H1 (cell line): ENCODE measurements around the gene NRAS. TPM values are rescaled to one million over a fixed set of nuclear protein-coding genes. Genes with fewer than 3 reads are reported as not detected.

Experiments
- CTCF ChIA-PET: fragments of 300-600 bp; sonication (Branson Sonifier 250); formaldehyde crosslinking; loops from one replicate; lab custom pipeline; 2021; ENCODE audit not compliant: partially characterized antibody; lab: Charles Lee
- POLR2A ChIA-PET: fragments of 300-600 bp; sonication (Branson Sonifier 250); formaldehyde crosslinking; loops from one replicate; lab custom pipeline; 2021; ENCODE audit warnings: inconsistent platforms; ENCODE audit not compliant: partially characterized antibody; lab: Charles Lee
- DNase-seq, 2 experiments: peaks; one replicate each; pipeline versions ENCODE4 v3.0.0 to v3.0.0-alpha.2; 2010 to 2022; ENCODE audit warnings: low spot score in 2 of 2, low read depth in 1 of 2, mixed read lengths in 1 of 2
- FAIRE-seq: peaks from 2 replicates; lab custom pipeline; 2011; peaks lifted over from hg19 to GRCh38; lab: Jason Lieb, UNC
- H2AFZ ChIP-seq: 2 replicates; pipeline ENCODE4 v1.8.1; 2012; ENCODE audit warnings: low read length, inconsistent platforms
- H2AK5ac ChIP-seq: 2 replicates; pipeline ENCODE4 v1.6.1; 2013; ENCODE audit warnings: low read depth, low read length
- H2BK120ac ChIP-seq: replicated peaks from 2 replicates; pipeline ENCODE3; 2013; ENCODE audit warnings: low read depth, low read length, inconsistent platforms
- H2BK12ac ChIP-seq: 2 replicates; pipeline ENCODE4 v1.6.1; 2013; ENCODE audit warnings: low read depth, low read length
- H2BK15ac ChIP-seq: 2 replicates; pipeline ENCODE4 v1.6.1; 2013; ENCODE audit warnings: low read length
- H2BK20ac ChIP-seq: 2 replicates; pipeline ENCODE4 v1.6.1; 2013; ENCODE audit warnings: low read length
- H2BK5ac ChIP-seq: 2 replicates; pipeline ENCODE4 v1.6.1; 2013; ENCODE audit warnings: low read depth, low read length
- H3K14ac ChIP-seq: 2 replicates; pipeline ENCODE4 v1.6.1; 2013; ENCODE audit warnings: inconsistent platforms; ENCODE audit not compliant: insufficient read length
- H3K18ac ChIP-seq: 2 replicates; pipeline ENCODE4 v1.6.1; 2013; ENCODE audit warnings: low read length; ENCODE audit errors: extremely low read depth
- H3K23ac ChIP-seq: 2 replicates; pipeline ENCODE4 v1.6.1; 2013; ENCODE audit warnings: inconsistent platforms; ENCODE audit not compliant: insufficient read length
- H3K23me2 ChIP-seq: 2 replicates; pipeline ENCODE4 v1.6.1; 2013; ENCODE audit warnings: low read depth, low read length
- H3K27ac ChIP-seq: 2 replicates; pipeline ENCODE4 v1.6.1; 2011; ENCODE audit warnings: low read depth, low read length, inconsistent platforms
- H3K27me3 ChIP-seq, 4 experiments: replicated peaks in 1 of 4; 1 replicate in 1 of 4; 2 replicates in 3 of 4; pipeline versions ENCODE4 v1.6.1 to v1.8.1; 2011 to 2013; ENCODE audit warnings: low read length in 3 of 4, mild to moderate bottlenecking in 3 of 4, inconsistent platforms in 2 of 4, mixed read lengths in 2 of 4, moderate library complexity in 1 of 4; ENCODE audit not compliant: control insufficient read depth in 3 of 4, insufficient read depth in 3 of 4; ENCODE audit errors: extremely low read depth in 1 of 4
- H3K36me3 ChIP-seq, 4 experiments: 2 replicates each; pipeline versions ENCODE4 v1.6.1 to v1.8.1; 2011 to 2013; ENCODE audit warnings: mild to moderate bottlenecking in 4 of 4, low read length in 3 of 4, moderate library complexity in 2 of 4, control low read depth in 1 of 4, inconsistent platforms in 1 of 4; ENCODE audit not compliant: insufficient read depth in 4 of 4, control insufficient read depth in 2 of 4
- H3K4ac ChIP-seq: replicated peaks from 2 replicates; pipeline ENCODE3; 2013; ENCODE audit warnings: low read length, low read depth, mixed read lengths, inconsistent platforms; ENCODE audit not compliant: insufficient read length
- H3K4me1 ChIP-seq, 4 experiments: replicated peaks in 1 of 4; 1 replicate in 1 of 4; 2 replicates in 3 of 4; pipeline versions ENCODE4 v1.6.1 to v1.8.1; 2011 to 2013; ENCODE audit warnings: low read length in 3 of 4, inconsistent platforms in 2 of 4, mixed read lengths in 1 of 4; ENCODE audit not compliant: insufficient read depth in 4 of 4, control insufficient read depth in 3 of 4
- H3K4me2 ChIP-seq, 2 experiments: 2 replicates each; pipeline versions ENCODE4 v1.6.1 to v1.8.1; 2011 to 2013; ENCODE audit warnings: low read depth in 2 of 2, low read length in 2 of 2, control low read depth in 1 of 2, inconsistent platforms in 1 of 2, mild to moderate bottlenecking in 1 of 2; ENCODE audit not compliant: insufficient read depth in 1 of 2
- H3K4me3 ChIP-seq, 4 experiments: fragments of 200-600, 300-600 bp in 1 of 4; sonication (generic), shearing (Covaris generic), sonication (Bioruptor Twin) in 1 of 4; 2 replicates each; pipeline versions ENCODE4 v1.5.1 to v1.8.1; 2011 to 2016; ENCODE audit warnings: low read length in 4 of 4, low read depth in 3 of 4, control low read depth in 2 of 4, inconsistent platforms in 2 of 4, mild to moderate bottlenecking in 2 of 4, mixed read lengths in 1 of 4, moderate library complexity in 1 of 4; ENCODE audit not compliant: insufficient read depth in 2 of 4; ENCODE audit errors: extremely low read depth in 1 of 4
- H3K56ac ChIP-seq: replicated peaks from 2 replicates; pipeline ENCODE3; 2013; ENCODE audit warnings: low read depth, mild to moderate bottlenecking, mixed read lengths, low read length, inconsistent platforms; ENCODE audit not compliant: insufficient read length
- H3K79me1 ChIP-seq: 2 replicates; pipeline ENCODE4 v1.6.1; 2013; ENCODE audit warnings: low read depth, low read length, control low read depth
- H3K79me2 ChIP-seq, 2 experiments: 2 replicates each; pipeline versions ENCODE4 v1.6.1 to v1.8.1; 2012 to 2013; ENCODE audit warnings: low read length in 2 of 2, mild to moderate bottlenecking in 2 of 2, inconsistent platforms in 1 of 2; ENCODE audit not compliant: insufficient read depth in 2 of 2, control insufficient read depth in 1 of 2
- H3K9ac ChIP-seq, 4 experiments: replicated peaks in 1 of 4; 1 replicate in 1 of 4; 2 replicates in 3 of 4; pipeline versions ENCODE4 v1.6.1 to v1.8.1; 2011 to 2013; ENCODE audit warnings: low read depth in 3 of 4, low read length in 3 of 4, control low read depth in 2 of 4, mild to moderate bottlenecking in 2 of 4, moderate library complexity in 2 of 4, inconsistent platforms in 1 of 4; ENCODE audit errors: extremely low read depth in 1 of 4
- H3K9me3 ChIP-seq, 2 experiments: 2 replicates each; pipeline versions ENCODE4 v1.6.1 to v1.8.1; 2012 to 2013; ENCODE audit warnings: mild to moderate bottlenecking in 2 of 2, moderate library complexity in 2 of 2, control low read depth in 1 of 2, inconsistent platforms in 1 of 2, low read depth in 1 of 2, low read length in 1 of 2, mixed read lengths in 1 of 2; ENCODE audit not compliant: insufficient read depth in 2 of 2
- H4K20me1 ChIP-seq, 2 experiments: replicated peaks in 1 of 2; 2 replicates each; pipeline versions ENCODE3 to v1.8.1; 2011 to 2013; ENCODE audit warnings: inconsistent platforms in 2 of 2, low read length in 2 of 2, mild to moderate bottlenecking in 1 of 2; ENCODE audit not compliant: insufficient read depth in 2 of 2, control insufficient read depth in 1 of 2
- H4K5ac ChIP-seq: 2 replicates; pipeline ENCODE4 v1.6.1; 2013; ENCODE audit warnings: low read length, low read depth, mixed read lengths, inconsistent platforms; ENCODE audit not compliant: insufficient read length
- H4K8ac ChIP-seq: 2 replicates; pipeline ENCODE4 v1.8.0; 2013; ENCODE audit warnings: mild to moderate bottlenecking, moderate library complexity, low read length, inconsistent platforms; ENCODE audit not compliant: insufficient read depth; ENCODE audit errors: extremely low read depth
- H4K91ac ChIP-seq: replicated peaks from 2 replicates; pipeline ENCODE3; 2013; ENCODE audit warnings: low read length, mixed read lengths, inconsistent platforms; ENCODE audit not compliant: insufficient read length
- BRCA1 ChIP-seq: IDR thresholded peaks from 2 replicates; pipeline ENCODE4 v1.6.1; 2012; ENCODE audit warnings: low read depth, low read length, improper control_type of control experiment
- CHD2 ChIP-seq: IDR thresholded peaks from 2 replicates; pipeline ENCODE4 v1.6.1; 2012; ENCODE audit warnings: low read length, improper control_type of control experiment
- EZH2 ChIP-seq: fragments of 200-600 bp; sonication (generic); IDR thresholded peaks from 2 replicates; pipeline ENCODE4 v1.7.1; 2012; ENCODE audit warnings: low read depth, mild to moderate bottlenecking, moderate library complexity, low read length, inconsistent platforms; ENCODE audit not compliant: severe bottlenecking
- FOSL1 ChIP-seq: IDR thresholded peaks from 2 replicates; pipeline ENCODE4 v1.6.1; 2011; ENCODE audit warnings: mild to moderate bottlenecking, low read depth, low read length, moderate library complexity; ENCODE audit not compliant: insufficient read depth
- HDAC2 ChIP-seq, 2 experiments: fragments of 300-600 bp in 1 of 2; sonication (generic) in 1 of 2; IDR thresholded peaks; 2 replicates each; pipeline ENCODE4 v1.6.1; 2011 to 2012; ENCODE audit warnings: low read depth in 2 of 2, low read length in 2 of 2, mild to moderate bottlenecking in 2 of 2, moderate library complexity in 2 of 2, borderline replicate concordance in 1 of 2, inconsistent platforms in 1 of 2
- NRF1 ChIP-seq: IDR thresholded peaks from 2 replicates; pipeline ENCODE4 v1.6.1; 2011; ENCODE audit warnings: mild to moderate bottlenecking, low read depth, low read length, improper control_type of control experiment
- POU5F1 ChIP-seq: IDR thresholded peaks from 2 replicates; pipeline ENCODE4 v1.6.1; 2011; ENCODE audit warnings: low read depth, mild to moderate bottlenecking, low read length, moderate library complexity
- RNF2 ChIP-seq: fragments of 200-900, 300-1000 bp; sonication (generic); IDR thresholded peaks from 2 replicates; pipeline ENCODE4 v1.7.1; 2016; ENCODE audit warnings: borderline replicate concordance, low read depth, mild to moderate bottlenecking, antibody characterized with exemption, low read length; ENCODE audit not compliant: poor library complexity, severe bottlenecking; ENCODE audit errors: missing control alignments
- SP2 ChIP-seq: IDR thresholded peaks from 2 replicates; pipeline ENCODE4 v1.6.1; 2012; ENCODE audit warnings: mild to moderate bottlenecking, low read length, inconsistent platforms
- YY1 ChIP-seq: IDR thresholded peaks from 2 replicates; pipeline ENCODE4 v1.6.1; 2011; ENCODE audit warnings: low read depth, mild to moderate bottlenecking, low read length
- WGBS, 2 experiments: shearing (Covaris generic) in 1 of 2; methylation state at CpG; one replicate each; pipeline versions ENCODE4 v1.1.6 to v1.1.7; 2013 to 2015; ENCODE audit warnings: low lambda C conversion rate in 2 of 2, mixed read lengths in 2 of 2, inconsistent platforms in 1 of 2, low coverage in 1 of 2, missing lambda C conversion rate in 1 of 2; ENCODE audit not compliant: insufficient replicate concordance in 2 of 2, insufficient coverage in 1 of 2, insufficient read length in 1 of 2; ENCODE audit errors: extremely low coverage in 1 of 2, missing lambda C conversion rate in 1 of 2; 5-methylcytosine and 5-hydroxymethylcytosine counted together
- polyA plus RNA-seq, 7 experiments: library from polyadenylated mRNA; depleted of rRNA in 3 of 7; stranded (reverse) in 5 of 7; unstranded in 2 of 7; fragments of >200 nt in 5 of 7; fragments of 200-250 nt in 2 of 7; gene quantifications; 1 replicate in 5 of 7; 2 replicates in 1 of 7; 4 replicates in 1 of 7; pipeline versions ENCODE4 v1.2.1 to v1.2.3, GENCODE V29; 2011 to 2013; ENCODE audit warnings: missing spikeins in 2 of 7, mixed read lengths in 2 of 7
- total RNA-seq: library from RNA; stranded (reverse); fragmentation: NEBNext Ultra II Directional; extraction: Animal tissue kit (Norgen Biotek cat#: 25700); gene quantifications from 2 replicates; pipeline ENCODE4 v1.2.1, GENCODE V29; 2021
- TF ChIP-seq, protein P1 (sequence below), 3 experiments: IDR thresholded peaks; 1 replicate in 2 of 3; 2 replicates in 1 of 3; pipeline versions ENCODE4 v1.5.1 to v1.6.1; 2011; ENCODE audit warnings: low read length in 3 of 3, mild to moderate bottlenecking in 3 of 3, inconsistent platforms in 2 of 3, low read depth in 1 of 3, moderate library complexity in 1 of 3; ENCODE audit not compliant: insufficient read depth in 1 of 3; ENCODE audit errors: control extremely low read depth in 1 of 3

NRAS gene
- total and polyA plus RNA-seq, 2 of the 8 experiments (the other 6 are each of a cell fraction or from before 2014, with no cell fraction given): 24.5 to 65.1 TPM

DNA sequence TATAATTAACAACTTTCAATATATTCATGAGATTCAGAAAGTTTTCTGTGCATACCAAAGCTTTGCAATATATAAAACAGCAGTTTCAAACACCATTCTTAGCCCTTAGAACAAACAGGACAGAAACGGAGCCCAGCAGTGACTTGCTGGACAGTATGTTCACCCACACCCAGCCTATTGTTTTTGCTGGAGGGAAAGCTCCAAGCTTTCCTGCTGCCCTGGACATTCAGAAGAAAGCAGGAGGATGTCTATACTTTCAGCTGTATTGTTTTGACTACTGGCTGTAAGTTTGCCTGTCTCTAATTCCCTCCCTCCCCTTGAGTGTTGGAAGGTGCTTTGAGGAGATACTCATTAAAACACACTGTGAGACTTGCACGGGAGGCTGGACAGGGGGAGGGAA is 56.3 kb downstream of the NRAS start:
- Histone ChIP-seq H3K4ac (no peak overlapping the region), H4K8ac (no peak overlapping the region), H2BK15ac (no peak overlapping the region), H2BK20ac (no peak overlapping the region), H3K27me3 (no peaks in the 10 kb centered on the region), H4K91ac (no peak overlapping the region), H3K23me2 (no peaks in the 10 kb centered on the region), H2BK5ac (no peak overlapping the region), H3K4me1 (no peaks in the 10 kb centered on the region), H2AK5ac (no peak overlapping the region; the same call in 1 of the 2 replicates), H3K18ac (no peak overlapping the region), H3K14ac (no peak overlapping the region), H4K20me1 (no peaks in the 10 kb centered on the region), H3K56ac (no peak overlapping the region), H2BK120ac (no peak overlapping the region), H3K4me2 (no peak overlapping the region), H3K79me2 (no peaks in the 10 kb centered on the region), H3K27ac (no peak overlapping the region), H3K23ac (no peak overlapping the region), H3K79me1 (no peaks in the 10 kb centered on the region), H3K9me3 (no peaks in the 10 kb centered on the region), H4K5ac (no peak overlapping the region), H2AFZ (no peak overlapping the region), H3K4me3 (no peak overlapping the region), H3K9ac (no peak overlapping the region), H3K36me3 (no peaks in the 10 kb centered on the region), H2BK12ac (no peak overlapping the region)
- FAIRE-seq (no peak), DNase-seq (no peak)
- ChIA-PET CTCF (no interaction called here), POLR2A (interaction anchor here (0.6 kb wide), 1 partner anchor 10 kb away, joined by 3 read pairs; the partner anchor contains the start of gene DENND2C)
- WGBS, 2 experiments: 77% methylated on average over 2 of the region's 2 CpGs; no CpG with 5 or more reads in 1 of the 2 experiments
- TF ChIP-seq HDAC2 (IDR thresholded peaks at IDR 0.05; ENCODE audit: borderline replicate concordance in 1 of 2, low read depth in 2 of 2, low read length in 2 of 2): no peak
- no peak for TF ChIP-seq EZH2
- TF ChIP-seq POU5F1: no peak
- TF ChIP-seq NRF1: no peak
- no peak for TF ChIP-seq RNF2
- TF ChIP-seq FOSL1: no peak
- TF ChIP-seq YY1: no peak
- TF ChIP-seq, protein P1, sequence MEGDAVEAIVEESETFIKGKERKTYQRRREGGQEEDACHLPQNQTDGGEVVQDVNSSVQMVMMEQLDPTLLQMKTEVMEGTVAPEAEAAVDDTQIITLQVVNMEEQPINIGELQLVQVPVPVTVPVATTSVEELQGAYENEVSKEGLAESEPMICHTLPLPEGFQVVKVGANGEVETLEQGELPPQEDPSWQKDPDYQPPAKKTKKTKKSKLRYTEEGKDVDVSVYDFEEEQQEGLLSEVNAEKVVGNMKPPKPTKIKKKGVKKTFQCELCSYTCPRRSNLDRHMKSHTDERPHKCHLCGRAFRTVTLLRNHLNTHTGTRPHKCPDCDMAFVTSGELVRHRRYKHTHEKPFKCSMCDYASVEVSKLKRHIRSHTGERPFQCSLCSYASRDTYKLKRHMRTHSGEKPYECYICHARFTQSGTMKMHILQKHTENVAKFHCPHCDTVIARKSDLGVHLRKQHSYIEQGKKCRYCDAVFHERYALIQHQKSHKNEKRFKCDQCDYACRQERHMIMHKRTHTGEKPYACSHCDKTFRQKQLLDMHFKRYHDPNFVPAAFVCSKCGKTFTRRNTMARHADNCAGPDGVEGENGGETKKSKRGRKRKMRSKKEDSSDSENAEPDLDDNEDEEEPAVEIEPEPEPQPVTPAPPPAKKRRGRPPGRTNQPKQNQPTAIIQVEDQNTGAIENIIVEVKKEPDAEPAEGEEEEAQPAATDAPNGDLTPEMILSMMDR (IDR thresholded peaks at IDR 0.05; ENCODE audit: control extremely low read depth in 1 of 3, insufficient read depth in 1 of 3, low read depth in 1 of 3, low read length in 3 of 3): no peak
- no peak for TF ChIP-seq SP2
- no peak for TF ChIP-seq CHD2
- no peak for TF ChIP-seq BRCA1
